ENCODE measurements around the gene SERGEF. TPM values are rescaled to one million over a fixed set of nuclear protein-coding genes. Genes with fewer than 3 reads are reported as not detected.

SERGEF gene
- total and polyA plus RNA-seq, 8 donors: 9.3 to 158 (median 73.5) TPM; not detected in 1

DNA sequence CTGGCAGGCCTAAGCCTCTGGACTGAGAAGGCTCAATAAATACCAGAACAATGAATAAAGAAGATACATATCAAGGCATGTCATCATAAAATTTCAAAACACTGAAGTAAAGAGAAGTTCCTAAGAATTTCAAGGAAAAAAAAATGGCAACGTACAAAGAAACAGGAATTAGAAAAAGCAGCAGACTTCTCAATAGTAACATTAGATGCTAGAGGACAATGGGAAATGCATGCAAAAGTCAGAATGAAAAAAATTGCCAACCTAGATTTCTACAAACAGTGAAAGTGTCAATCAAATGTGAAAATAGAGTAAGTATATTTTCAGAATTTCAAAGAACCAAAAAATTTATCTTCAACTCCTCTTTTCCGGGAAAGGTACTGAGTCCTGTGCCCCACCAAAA lies 153.3 kb downstream of the SERGEF start:
- no peaks in the 10 kb centered on the region for H3K9me3 ChIP-seq
- DNase-seq: no peak
- H3K27me3 ChIP-seq: no peaks in the 10 kb centered on the region
- TF ChIP-seq POLR2AphosphoS5 (IDR thresholded peaks at IDR 0.05) (no peak), EP300 (IDR thresholded peaks at IDR 0.05) (no peak), CTCF (IDR thresholded peaks at IDR 0.05) (no peak), POLR2A (IDR thresholded peaks at IDR 0.05) (no peak)
- H3K27ac ChIP-seq: no peak overlapping the region
- WGBS, 5 donors: 92 to 97% (median 95%) methylated on average over 2 of the region's 2 CpGs
- no peak overlapping the region for H3K4me3 ChIP-seq
- intact Hi-C loops (cut with DNase I; ENCODE audit: low total_unique reads): no loop called here
- peaks cover 0 to 9% (median 0%) of the 10 kb centered on the region in 4 donors for H3K36me3 ChIP-seq
- peaks cover 0 to 3% (median 0%) of the 10 kb centered on the region in 4 donors for H3K4me1 ChIP-seq

- H3K9me3 ChIP-seq: no peaks in the 10 kb centered on the region
- no peak overlapping the region for H3K27ac ChIP-seq
- no peaks in the 10 kb centered on the region for H3K27me3 ChIP-seq
- no peak overlapping the region for H3K4me3 ChIP-seq
- H3K36me3 ChIP-seq: peaks cover 0 to 5% (median 0%) of the 10 kb centered on the region in 4 donors
- no peak for DNase-seq
- WGBS, 5 donors: 87 to 98% (median 90%) methylated on average over 4 of the region's 4 CpGs
- TF ChIP-seq EP300 (IDR thresholded peaks at IDR 0.05) (no peak), POLR2AphosphoS5 (IDR thresholded peaks at IDR 0.05) (no peak), CTCF (IDR thresholded peaks at IDR 0.05) (no peak), POLR2A (IDR thresholded peaks at IDR 0.05) (no peak)
- intact Hi-C loops (cut with DNase I; ENCODE audit: low total_unique reads): no loop called here
- no peaks in the 10 kb centered on the region for H3K4me1 ChIP-seq
Observed at GRCh38 chr11:17855531-17856290, 157.1 kb downstream of the SERGEF start.

DNA sequence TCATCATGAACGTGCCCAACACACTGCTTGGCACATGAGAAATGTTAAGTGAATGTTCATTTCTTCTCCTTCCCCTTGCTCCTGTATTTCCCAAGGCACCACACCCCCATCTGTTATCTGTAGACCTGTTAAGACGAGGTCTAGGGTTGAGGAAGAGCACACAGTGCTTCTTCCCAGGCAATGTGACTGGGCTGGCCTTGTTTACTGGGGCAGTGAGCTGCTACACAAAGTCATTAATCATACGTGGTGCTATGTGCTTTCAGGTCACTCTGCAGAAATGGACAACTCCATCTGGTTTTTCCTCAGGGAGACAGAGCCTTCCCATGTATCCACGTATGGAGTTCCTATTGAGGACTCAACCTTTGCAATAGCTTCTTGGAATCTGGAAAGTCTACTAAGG lies 159.6 kb downstream of the SERGEF start:
- 67 to 82% (median 75%) methylated on average over 4 of the region's 4 CpGs for WGBS, 5 donors
- Histone ChIP-seq H3K4me1 (no peaks in the 10 kb centered on the region), H3K27me3 (no peaks in the 10 kb centered on the region), H3K4me3 (no peak overlapping the region), H3K9me3 (no peaks in the 10 kb centered on the region), H3K27ac (no peak overlapping the region), H3K36me3 (peaks cover 0 to 5% (median 0%) of the 10 kb centered on the region in 4 donors)
- TF ChIP-seq CTCF (IDR thresholded peaks at IDR 0.05) (no peak), POLR2A (IDR thresholded peaks at IDR 0.05) (no peak), POLR2AphosphoS5 (IDR thresholded peaks at IDR 0.05) (no peak), EP300 (IDR thresholded peaks at IDR 0.05) (no peak)
- DNase-seq: no peak
- intact Hi-C loops (cut with DNase I; ENCODE audit: low total_unique reads): no loop called here

- Histone ChIP-seq H3K4me1 (no peaks in the 10 kb centered on the region), H3K9me3 (no peaks in the 10 kb centered on the region), H3K36me3 (peaks cover 0 to 5% (median 0%) of the 10 kb centered on the region in 4 donors), H3K4me3 (no peak overlapping the region), H3K27me3 (no peaks in the 10 kb centered on the region), H3K27ac (no peak overlapping the region)
- intact Hi-C loops (cut with DNase I; ENCODE audit: low total_unique reads): no loop called here
- DNase-seq: no peak
- TF ChIP-seq EP300 (IDR thresholded peaks at IDR 0.05): no peak
- no peak for TF ChIP-seq CTCF (IDR thresholded peaks at IDR 0.05)
- TF ChIP-seq POLR2A (IDR thresholded peaks at IDR 0.05): no peak
- TF ChIP-seq POLR2AphosphoS5 (IDR thresholded peaks at IDR 0.05): no peak
- 87 to 100% (median 100%) methylated on average over 1 of the region's 1 CpG for WGBS, 5 donors
Observed at GRCh38 chr11:17852246-17852645, 160.6 kb downstream of the SERGEF start.
